ENCODE measurements around the gene RELT.
A peak's percentile ranks its signal among the peaks of the same experiment; 100 is the strongest.

Gene RELT

DNA sequence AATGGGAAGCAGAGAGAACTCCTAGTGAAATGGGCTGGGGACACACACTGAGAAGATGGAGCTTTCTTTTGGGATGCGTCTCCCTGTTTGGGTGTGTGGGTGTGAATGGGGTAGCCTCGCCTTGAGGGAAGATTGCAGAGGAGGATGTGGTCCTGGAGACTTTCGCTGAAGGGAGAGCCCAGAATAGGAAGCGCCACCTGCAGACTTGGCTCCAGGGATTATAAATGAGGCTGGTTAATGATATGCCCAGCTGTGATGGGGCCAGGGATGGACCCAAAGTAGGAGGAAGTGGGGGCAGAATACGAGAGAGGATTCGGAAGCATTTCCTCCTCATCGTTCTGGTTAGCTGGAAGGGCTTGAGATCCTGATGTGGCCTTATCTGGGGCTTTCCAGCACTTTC is 13.7 kb downstream of the RELT start:
- no peak for DNase-seq (ENCODE audit: low read depth in 1 of 2, low spot score in 1 of 2)

DNA sequence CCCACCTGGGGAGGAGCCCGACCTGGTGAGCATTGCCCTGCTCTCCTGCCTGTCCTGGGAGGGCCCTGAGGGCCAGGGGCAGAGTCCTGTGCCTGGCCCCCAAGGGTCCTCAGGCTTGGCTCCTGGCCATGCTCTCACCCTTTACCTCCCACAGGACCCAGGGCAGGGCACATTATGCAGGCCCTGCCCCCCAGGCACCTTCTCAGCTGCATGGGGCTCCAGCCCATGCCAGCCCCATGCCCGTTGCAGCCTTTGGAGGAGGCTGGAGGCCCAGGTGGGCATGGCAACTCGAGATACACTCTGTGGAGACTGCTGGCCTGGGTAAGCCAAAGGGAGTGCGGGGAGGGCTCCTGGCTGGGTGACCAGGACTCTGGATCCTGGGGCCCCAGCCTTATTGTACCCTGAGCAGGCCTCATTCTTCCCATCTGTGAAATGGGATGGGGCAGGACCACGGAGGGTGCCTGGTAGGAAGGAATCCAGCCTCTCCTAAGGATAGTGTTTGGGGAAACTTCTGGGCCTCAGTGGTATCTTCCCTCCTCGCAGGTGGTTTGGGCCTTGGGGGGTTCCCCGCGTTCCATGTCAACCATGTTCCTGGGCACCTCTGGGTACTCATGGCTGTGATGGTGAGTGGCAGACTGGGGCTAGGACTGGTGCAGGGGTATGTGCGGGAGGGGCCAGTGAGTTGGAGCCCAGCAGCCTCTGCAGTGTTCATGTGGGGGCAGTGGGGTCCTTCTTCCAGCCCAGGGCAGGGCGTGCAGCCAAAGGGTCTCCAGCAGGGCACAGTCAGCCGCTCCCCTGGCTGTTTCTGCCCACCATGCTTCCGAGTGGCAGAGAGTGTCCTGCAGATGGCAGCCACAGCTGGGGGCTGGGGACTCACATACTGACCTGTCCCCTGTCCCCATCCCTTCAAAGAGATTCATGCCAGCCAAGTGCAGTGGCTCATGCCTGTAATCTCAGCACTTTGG is 14.7 kb downstream of the RELT start:
- DNase-seq (ENCODE audit: low read depth in 1 of 2, low spot score in 1 of 2), result no peak

DNA sequence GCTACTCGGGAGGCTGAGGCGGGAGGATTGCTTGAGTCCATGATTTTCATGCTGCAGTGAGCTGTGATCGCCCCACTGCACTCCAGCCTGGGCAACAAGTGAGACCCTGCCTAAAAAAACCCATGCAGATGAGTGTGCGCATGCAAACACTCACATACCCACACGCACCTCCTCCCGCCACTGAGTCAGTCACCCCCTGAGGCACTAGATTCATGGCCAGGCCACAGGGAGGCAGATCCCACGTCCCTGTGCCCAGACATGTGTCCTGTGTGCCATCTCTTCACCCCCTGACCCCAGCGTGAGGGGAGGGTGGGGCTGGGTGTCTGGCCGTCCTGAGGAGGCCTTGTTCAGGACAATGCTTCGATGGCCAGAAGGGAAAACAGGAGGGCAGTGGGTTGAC is 15.5 kb downstream of the RELT start:
- DNase-seq (ENCODE audit: low read depth in 1 of 2, low spot score in 1 of 2), result no peak

DNA sequence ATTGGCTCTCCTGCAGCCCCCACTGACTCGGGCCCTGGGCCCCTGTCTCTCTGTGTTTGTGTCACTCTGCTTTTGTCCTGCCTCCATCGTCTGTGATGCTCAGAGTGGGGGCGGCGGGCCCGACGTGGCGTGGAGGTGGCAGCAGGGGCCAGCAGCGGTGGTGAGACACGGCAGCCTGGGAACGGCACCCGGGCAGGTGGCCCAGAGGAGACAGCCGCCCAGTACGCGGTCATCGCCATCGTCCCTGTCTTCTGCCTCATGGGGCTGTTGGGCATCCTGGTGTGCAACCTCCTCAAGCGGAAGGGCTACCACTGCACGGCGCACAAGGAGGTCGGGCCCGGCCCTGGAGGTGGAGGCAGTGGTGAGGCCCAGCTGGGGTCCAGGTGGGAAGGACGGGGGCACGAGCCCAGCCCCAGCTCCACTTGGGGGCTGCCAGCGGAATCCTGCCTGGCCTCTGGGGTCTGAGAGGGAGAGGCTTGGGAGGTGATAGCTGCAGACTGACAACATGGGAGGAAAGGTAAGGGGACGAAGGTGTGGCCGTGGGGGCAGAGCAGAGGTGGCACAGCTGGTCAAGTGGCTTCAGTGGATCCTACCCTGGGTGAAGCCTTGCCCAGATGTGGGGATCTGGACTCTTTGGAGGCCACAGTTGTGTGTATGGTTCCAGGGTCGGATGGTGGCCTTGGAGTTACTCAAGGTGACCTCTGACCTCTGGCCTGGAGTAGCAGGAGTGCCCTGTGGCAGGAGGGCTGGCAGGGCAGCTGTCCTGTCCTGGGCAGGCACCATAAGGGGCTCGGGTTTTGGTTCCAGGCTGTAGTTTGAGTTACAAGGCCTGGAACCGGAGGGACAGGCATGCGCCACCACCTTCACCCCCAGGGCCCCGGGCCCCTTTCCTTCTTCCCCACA is 16.2 kb downstream of the RELT start:
- no peak for DNase-seq (ENCODE audit: low read depth in 1 of 2, low spot score in 1 of 2)

DNA sequence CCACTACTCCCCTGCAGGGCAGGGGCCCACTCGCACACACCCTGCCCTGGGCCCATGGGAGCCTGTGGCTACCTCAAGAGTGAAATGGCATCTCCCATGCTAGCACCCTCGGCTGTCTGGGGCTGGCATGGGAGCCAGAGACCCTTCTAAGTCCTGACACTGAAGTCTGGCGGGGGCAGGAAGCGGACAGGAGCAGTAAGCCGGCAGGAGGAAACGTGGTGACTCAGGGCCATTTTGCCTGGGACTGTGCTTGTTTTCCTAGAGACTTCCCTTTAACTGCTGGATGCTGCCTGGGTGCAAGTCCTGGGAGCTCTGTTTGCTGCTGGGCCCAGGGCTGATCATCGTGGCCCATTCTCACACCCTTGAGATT is 16.8 kb downstream of the RELT start:
- no peak for DNase-seq (ENCODE audit: low read depth in 1 of 2, low spot score in 1 of 2)

DNA sequence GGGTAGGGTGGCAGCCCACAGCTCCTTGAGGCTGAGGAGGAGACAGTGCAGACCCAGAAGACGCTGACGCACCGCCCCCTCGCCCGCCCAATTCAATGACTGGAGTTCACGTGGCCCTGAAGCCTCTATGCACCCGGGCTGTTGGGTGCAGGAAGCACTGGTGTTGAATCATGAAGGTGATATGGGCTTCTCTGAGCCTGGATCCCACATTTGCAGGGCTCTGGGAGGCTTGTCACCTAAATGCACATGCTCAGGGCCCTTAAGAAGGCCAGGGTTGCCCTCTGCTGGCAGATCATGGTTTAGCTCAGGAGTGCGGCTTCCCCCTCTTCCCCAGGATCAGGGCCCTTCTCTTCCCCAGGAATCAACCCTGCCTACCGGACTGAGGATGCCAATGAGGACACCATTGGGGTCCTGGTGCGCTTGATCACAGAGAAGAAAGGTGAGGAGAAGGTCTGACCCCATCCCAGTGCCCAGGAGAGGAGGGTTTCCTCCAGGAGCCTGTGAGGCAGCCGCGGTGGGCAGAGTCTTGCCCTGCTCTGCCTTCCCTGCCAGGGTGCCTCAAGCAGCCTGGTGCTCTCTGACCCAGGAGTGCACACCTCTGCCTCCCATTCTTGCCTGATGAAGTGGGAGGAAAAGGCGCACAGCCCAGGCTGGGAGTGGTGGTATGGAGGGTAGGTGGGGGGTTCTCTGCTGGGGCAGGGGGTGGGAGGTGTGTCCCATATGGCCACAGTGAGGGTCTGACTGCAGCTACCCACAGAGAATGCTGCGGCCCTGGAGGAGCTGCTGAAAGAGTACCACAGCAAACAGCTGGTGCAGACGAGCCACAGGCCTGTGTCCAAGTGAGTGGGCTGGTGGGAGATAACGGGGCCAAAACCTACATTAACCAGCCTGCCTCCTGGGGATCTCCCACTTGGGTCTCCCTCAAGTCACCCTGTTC is 17.5 kb downstream of the RELT start:
- peak; percentile 39 to 46 for DNase-seq (ENCODE audit: low read depth in 1 of 2, low spot score in 1 of 2)

DNA sequence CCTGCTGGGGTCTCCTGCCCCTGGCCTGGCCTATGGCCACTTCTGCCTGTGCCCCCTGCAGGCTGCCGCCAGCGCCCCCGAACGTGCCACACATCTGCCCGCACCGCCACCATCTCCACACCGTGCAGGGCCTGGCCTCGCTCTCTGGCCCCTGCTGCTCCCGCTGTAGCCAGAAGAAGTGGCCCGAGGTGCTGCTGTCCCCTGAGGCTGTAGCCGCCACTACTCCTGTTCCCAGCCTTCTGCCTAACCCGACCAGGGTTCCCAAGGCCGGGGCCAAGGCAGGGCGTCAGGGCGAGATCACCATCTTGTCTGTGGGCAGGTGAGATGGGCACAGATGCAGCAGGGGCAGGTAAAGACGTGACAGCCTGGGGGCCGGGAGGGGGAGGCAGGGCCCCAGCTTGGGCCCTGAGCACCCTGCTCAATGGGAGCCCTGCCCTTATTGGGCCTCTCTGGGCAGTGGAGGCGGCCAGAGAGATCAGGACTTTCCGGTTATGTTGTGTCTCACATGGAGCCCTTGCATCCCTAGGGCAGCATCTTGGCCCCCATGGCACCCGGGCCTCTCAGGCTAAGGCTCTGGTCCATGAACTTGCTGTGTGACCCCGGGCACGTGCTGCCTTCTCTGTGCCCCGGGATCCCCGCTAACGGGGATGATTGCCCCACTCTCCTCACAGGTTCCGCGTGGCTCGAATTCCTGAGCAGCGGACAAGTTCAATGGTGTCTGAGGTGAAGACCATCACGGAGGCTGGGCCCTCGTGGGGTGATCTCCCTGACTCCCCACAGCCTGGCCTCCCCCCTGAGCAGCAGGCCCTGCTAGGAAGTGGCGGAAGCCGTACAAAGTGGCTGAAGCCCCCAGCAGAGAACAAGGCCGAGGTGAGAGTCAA is 18.5 kb downstream of the RELT start:
- no peak for DNase-seq (ENCODE audit: low read depth in 1 of 2, low spot score in 1 of 2)

DNA sequence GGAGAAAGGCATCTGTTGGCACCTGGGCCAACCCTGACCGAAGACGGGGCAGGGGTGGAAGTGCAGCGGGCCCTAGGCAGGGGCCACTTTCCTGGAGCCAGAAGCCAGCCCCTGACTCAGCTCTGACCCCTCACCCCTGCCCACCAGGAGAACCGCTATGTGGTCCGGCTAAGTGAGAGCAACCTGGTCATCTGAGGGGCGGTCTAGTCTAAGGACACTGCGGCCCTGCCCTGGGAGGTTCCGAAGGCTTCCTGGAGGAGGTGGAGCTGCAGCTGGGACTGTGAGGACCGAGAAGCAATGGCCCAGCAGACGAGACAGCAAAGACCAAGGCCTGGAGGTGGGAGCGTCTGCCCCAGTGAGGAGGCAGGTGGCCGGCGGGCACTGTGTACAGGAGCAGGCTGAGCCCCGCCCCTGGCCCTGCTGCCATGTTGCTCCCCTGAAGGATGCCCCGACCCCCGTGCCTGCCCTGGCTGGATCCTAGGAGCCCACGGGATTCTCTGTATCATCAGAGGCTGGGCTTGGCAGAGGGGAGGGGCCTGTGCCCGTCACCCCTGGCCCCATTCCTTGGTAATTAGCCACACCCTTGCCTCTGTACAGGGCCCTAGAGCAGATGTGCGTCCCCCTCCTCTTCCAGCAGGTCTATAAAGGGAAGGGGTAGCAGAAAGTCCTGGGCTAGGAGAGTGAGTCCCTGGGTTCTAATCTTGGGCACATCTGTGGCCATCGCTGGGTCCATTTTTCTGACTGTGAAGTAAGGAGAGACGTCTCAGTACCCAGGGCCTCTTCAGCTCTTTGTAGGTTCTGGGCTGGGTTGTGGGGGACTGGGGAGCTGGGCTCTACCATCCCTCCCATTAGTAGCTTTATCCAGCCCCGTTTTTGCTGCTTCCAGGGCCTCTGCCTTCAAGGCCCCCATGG is 19.4 kb downstream of the RELT start:
- no peak for DNase-seq (ENCODE audit: low read depth in 1 of 2, low spot score in 1 of 2)

DNA sequence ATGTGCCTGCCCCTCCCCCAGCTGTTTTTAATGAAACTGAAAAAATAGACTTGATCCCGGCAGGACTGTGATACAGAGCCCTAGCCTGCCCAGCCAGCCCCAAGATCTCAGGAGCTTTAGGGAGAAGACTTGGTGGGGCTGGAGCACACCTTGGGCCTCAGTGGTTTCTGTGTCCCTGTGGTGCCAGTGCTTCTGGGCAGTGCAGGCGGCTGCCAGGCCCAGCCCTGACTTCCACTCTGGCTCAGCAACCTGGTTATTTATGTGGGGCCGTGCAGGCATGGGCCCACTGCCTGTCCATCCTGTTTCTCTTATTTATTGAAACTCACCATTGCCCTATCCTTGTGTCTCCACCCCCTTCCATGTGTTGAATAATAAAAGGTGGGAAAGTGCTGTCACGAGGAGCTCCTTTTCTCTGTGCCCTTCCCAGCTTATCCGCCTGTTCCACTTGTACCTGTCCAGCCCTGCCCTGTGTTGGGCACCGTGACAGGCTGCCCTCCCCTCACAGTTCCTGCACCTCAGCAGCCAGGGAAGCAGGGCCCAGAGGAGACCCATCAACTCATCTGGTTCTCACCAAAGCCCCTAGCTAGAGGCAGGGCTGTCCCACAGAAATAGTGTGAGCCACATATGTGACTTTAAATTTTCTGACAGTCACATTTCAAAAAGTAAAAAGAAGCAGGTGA is 20.2 kb downstream of the RELT start:
- no peak for DNase-seq (ENCODE audit: low read depth in 1 of 2, low spot score in 1 of 2)

DNA sequence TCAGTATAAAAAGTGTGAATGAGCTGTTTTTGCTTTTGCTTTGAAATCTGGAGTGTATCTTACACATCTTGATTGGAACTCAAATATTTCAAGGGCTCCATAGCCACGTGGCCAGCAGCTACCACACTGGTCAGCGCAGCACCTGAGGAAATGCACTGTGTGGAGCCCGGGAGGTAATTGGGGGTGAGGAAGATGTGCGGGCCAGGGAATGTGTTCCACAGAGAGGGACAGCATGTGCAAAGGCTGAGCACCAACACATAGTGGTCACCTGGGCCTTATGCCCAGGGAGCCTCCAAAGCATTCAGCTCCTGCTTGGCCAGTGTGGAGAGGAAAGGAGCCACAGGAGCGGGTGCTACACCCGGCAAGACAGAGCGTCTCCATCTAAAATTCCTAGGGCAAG is 20.8 kb downstream of the RELT start:
- DNase-seq (ENCODE audit: low read depth in 1 of 2, low spot score in 1 of 2), result no peak

DNA sequence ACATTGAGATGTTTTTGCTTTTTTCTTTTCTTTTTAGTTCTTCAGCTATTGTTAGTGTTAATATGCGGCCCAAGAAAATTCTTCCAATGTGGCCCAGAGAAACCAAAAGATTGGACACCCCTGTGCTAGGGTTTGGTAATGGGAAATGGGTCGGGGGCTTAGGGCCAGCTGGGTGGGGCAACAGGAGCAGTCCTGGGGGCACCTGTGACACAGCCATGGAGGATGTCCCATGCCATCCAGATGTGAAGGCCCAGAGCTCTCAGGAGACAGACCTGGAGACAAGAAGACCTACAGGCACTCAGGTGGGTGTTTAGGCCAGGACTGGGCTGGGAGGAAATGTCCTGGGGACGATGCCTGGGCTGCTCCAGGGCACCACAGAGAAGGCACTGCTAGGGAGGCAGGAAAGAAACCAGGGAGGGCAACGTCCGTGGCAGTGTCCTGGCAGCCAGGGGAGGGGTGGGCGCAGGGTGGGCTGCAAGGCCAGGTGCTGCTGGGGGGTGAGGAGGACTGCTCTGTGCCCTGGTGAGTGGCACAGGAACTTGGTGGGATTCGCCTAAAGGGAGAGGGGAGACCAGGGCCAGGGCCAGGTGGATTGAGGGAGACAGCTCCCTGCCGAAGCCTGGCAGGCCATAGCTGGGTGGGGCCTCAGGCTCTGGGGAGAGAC is 21.4 kb downstream of the RELT start:
- DNase-seq (ENCODE audit: low read depth in 1 of 2, low spot score in 1 of 2), result no peak

DNA sequence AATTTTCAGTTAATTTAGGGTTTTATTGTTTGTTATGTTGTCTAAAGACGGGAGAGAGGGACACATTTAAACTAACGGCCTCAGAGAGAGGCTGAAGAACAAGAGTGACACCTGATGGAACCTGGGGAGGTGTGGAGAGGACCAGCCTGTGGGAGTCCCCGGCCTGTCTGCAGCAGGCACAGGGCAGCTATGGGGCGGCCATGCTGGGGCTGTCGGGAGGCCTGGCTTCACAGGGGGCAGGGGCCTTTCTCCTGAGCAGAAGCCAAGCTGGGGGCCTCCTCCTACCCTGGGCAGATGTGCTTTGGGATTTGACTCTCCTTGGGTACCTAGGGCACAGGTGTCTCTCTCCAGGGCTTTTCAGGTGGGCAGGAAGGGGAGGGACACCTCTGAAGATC is 21.9 kb downstream of the RELT start:
- no peak for DNase-seq (ENCODE audit: low read depth in 1 of 2, low spot score in 1 of 2)

DNA sequence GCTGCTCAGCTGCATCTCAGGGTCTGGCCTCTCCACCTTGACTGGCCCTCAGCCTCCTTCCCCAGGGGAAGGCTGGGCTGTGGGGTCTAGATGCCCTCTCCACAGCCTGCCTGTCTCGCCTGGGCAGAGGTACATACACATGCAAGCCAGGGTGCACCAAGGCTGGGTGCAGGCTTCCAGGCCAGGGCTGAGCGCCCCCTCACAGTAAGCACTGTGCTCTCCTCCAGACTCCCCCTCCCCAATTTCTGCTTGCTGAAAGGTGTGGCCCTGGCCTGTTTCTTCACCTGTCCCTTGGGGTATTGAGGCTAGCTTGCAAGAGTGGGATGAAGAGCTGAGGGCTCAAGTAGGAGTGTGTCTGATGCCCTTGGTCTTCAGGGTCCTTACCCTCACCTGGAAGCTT is 22.5 kb downstream of the RELT start:
- no peak for DNase-seq (ENCODE audit: low read depth in 1 of 2, low spot score in 1 of 2)

DNA sequence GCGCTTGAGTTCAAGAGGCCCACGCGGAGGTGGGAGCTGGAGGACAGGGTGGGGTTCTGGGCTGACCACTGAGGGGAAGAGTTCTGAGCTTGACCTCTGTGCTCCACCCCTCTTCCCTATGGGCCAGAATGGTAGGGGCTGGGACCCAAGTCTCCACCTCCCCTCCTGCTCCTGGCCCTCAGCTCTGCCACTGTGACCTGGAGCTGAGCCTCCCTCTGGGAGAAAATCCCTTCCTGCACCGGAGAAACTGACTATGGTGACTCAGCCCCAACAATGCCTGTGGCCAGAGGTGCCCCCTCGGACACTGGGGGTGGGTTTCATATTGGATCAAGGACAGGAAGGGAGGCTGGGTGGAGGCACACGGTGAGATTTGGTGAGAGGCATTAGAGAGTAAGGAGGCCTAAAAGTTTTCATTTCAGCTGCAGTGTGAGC is 23.0 kb downstream of the RELT start:
- DNase-seq (ENCODE audit: low read depth in 1 of 2, low spot score in 1 of 2), result no peak

DNA sequence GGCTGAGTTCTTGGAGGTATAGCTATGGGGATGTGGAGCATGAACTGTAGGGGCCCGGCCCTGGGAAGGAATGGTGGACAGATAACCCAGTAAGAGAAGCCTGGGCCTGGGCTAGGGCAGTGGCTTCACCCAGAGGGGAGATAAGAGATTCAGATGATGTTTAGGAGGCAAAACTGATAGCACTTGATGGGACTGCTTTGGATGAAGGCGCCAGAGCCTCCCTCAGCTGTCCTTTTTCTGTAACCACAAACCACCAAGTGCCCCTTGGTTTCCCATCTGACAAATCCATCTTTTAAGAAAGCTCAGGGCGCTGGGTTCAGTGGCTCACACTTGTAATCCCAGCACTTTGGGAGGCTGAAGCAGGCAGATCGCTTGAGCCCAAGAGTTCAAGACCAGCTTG is 23.4 kb downstream of the RELT start:
- DNase-seq (ENCODE audit: low read depth in 1 of 2, low spot score in 1 of 2), result no peak

DNA sequence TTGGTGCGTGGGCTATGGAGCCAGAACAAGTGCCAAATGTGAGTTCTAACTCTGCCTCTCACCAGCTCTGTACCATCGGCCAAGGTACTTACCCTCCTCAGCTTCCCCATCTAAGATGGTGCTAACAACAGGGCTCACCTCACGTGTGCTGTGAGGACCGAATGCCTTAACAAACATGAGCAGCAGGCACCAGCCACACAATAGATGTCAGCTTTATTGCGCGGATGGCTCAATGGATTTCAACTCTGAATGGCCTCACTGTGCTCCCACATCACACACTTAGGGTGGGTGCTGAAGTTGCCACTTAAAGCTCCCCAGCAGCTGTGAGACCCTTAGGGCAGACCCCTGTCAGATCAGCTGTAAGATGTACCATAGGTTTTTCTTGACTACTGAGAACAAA is 24.1 kb downstream of the RELT start:
- DNase-seq (ENCODE audit: low read depth in 1 of 2, low spot score in 1 of 2), result no peak

DNA sequence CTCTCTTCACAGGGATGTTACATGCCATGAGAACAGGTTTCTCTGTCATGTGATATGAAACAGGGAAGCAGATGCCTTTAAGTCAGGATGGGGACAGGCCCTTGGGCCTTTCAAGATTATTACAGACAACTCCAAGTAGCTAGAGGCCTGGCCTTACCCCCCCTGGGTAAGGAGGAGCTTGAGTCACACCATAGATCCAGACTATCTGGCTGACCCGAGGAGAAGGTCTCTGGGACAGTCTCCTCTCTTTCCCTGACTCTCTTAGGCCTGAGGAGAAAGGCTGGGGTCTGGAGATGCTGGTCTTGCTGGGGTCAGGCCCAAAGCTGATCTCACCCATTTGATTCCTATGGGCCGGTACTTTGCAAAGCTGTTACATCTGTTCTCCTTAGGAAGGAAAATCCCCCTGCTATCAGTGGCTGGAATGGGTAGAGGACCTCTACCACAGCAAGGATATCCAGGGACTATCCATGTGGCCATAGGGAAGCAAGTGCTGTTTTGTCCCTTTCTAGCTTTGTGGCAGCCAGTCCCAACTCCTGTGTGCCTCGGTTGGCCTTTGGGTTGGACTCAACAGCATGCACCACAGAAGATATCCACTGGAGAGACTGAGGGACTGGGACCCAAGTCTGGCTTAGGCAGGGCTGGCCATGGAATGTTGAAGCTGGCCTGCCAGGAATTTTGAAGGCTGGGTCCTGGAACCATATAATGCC is 25.2 kb downstream of the RELT start:
- DNase-seq (ENCODE audit: low read depth in 1 of 2, low spot score in 1 of 2), result no peak

All from activated CD4-positive, alpha-beta T cell treated with anti-CD3 and anti-CD28 coated beads, Interleukin-2, amount 50 U/mL, for 24 hours (primary cell).